ENCODE data around the gene CCL22.

DNA sequence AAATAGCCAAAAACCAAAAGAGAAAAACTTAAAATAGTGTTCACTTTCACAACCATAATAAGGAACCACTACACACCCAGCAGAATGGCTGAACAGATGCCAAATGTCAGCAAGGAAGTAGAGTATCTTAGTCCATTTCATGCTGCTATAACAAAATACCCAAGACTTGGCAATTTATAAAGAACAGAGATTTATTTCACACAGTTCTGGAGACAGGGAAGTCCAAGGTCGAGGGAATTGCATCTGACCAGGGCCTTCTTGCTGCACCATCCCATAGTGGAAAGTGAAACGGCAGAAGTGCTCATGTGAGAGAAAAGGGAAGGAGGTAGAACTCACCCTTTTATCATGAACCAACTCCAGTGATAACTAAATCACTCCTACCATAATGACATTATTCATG lies 33.8 kb upstream of the CCL22 start:
- TF ChIP-seq POLR2A (IDR thresholded peaks at IDR 0.05) = no peak
- TF ChIP-seq, protein P1, sequence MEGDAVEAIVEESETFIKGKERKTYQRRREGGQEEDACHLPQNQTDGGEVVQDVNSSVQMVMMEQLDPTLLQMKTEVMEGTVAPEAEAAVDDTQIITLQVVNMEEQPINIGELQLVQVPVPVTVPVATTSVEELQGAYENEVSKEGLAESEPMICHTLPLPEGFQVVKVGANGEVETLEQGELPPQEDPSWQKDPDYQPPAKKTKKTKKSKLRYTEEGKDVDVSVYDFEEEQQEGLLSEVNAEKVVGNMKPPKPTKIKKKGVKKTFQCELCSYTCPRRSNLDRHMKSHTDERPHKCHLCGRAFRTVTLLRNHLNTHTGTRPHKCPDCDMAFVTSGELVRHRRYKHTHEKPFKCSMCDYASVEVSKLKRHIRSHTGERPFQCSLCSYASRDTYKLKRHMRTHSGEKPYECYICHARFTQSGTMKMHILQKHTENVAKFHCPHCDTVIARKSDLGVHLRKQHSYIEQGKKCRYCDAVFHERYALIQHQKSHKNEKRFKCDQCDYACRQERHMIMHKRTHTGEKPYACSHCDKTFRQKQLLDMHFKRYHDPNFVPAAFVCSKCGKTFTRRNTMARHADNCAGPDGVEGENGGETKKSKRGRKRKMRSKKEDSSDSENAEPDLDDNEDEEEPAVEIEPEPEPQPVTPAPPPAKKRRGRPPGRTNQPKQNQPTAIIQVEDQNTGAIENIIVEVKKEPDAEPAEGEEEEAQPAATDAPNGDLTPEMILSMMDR (IDR thresholded peaks at IDR 0.05) = no peak
